Upper lobe of left lung (tissue), 4 donors: Measurements from ENCODE around the gene ARFGEF3.

Source experiments
- EP300 ChIP-seq, 4 donors: sonication (generic); formaldehyde crosslinking; IDR thresholded peaks; one replicate each; pipeline ENCODE4 v1.5.1; 2017; ENCODE audit warnings: antibody characterized with exemption in 4 of 4, control low read depth in 2 of 4
- POLR2A ChIP-seq, 4 donors: fragments of 450-650 bp; IDR thresholded peaks; one replicate each; pipeline ENCODE4 v1.5.1; 2016 to 2017; ENCODE audit warnings: antibody characterized with exemption in 4 of 4, mild to moderate bottlenecking in 2 of 4
- POLR2AphosphoS5 ChIP-seq, 2 donors: sonication (generic); formaldehyde crosslinking; IDR thresholded peaks; one replicate each; pipeline ENCODE4 v1.5.1; 2017; ENCODE audit warnings: antibody characterized with exemption in 2 of 2
- TF ChIP-seq, protein P1 (sequence below), 6 experiments: fragments of 450-650 bp in 4 of 6; fragments of 200-600 bp in 2 of 6; sonication (generic) in 2 of 6; IDR thresholded peaks; one replicate each; pipeline ENCODE4 v1.5.1; 2016 to 2019; ENCODE audit warnings: antibody characterized with exemption in 6 of 6

DNA sequence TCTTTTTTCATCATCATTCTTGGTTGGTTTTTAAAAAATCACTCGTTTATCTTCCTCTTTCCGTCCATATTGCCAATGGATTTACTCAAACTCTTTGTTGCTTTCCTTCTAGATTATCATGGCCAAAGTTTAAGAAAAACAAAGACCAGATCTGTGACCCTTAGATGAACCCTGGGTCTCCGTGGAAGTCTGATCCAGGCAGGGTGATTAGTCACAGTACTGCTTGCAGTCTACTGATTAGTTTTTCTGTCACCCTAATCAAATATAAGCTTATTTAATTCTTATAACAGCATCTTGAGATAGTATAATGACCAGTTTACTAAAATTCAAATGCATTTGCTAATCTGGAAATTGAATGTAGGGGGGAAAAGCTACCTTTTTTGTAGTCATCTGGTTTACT lies 210.0 kb downstream of the ARFGEF3 start:
- TF ChIP-seq POLR2A (IDR thresholded peaks at IDR 0.05): no peak
- TF ChIP-seq, protein P1, sequence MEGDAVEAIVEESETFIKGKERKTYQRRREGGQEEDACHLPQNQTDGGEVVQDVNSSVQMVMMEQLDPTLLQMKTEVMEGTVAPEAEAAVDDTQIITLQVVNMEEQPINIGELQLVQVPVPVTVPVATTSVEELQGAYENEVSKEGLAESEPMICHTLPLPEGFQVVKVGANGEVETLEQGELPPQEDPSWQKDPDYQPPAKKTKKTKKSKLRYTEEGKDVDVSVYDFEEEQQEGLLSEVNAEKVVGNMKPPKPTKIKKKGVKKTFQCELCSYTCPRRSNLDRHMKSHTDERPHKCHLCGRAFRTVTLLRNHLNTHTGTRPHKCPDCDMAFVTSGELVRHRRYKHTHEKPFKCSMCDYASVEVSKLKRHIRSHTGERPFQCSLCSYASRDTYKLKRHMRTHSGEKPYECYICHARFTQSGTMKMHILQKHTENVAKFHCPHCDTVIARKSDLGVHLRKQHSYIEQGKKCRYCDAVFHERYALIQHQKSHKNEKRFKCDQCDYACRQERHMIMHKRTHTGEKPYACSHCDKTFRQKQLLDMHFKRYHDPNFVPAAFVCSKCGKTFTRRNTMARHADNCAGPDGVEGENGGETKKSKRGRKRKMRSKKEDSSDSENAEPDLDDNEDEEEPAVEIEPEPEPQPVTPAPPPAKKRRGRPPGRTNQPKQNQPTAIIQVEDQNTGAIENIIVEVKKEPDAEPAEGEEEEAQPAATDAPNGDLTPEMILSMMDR (IDR thresholded peaks at IDR 0.05): no peak
- no peak for TF ChIP-seq EP300 (IDR thresholded peaks at IDR 0.05)
- no peak for TF ChIP-seq POLR2AphosphoS5 (IDR thresholded peaks at IDR 0.05)
